BE2C (cell line): ENCODE data around the gene RDH5.

Experiments used
- DNase-seq: peaks from one replicate; pipeline ENCODE4 v3.0.0-alpha.2; 2020
- H3K27me3 ChIP-seq: fragments of 250-450 bp; sonication (Bioruptor Pico); 2 replicates; pipeline ENCODE4 v1.5.1; 2020; ENCODE audit warnings: mild to moderate bottlenecking
- H3K36me3 ChIP-seq: fragments of 250-450 bp; sonication (Bioruptor Pico); 2 replicates; pipeline ENCODE4 v1.5.1; 2020; ENCODE audit warnings: mild to moderate bottlenecking
- H3K4me1 ChIP-seq: fragments of 250-450 bp; sonication (Bioruptor Pico); 2 replicates; pipeline ENCODE4 v1.5.1; 2020
- H3K4me3 ChIP-seq: 2 replicates; pipeline ENCODE4 v1.5.1; 2011; ENCODE audit warnings: low read depth, low read length
- H3K9me3 ChIP-seq: fragments of 250-450 bp; sonication (Bioruptor Pico); 2 replicates; pipeline ENCODE4 v1.5.1; 2020
- TF ChIP-seq, protein P1 (sequence below): IDR thresholded peaks from 2 replicates; pipeline ENCODE4 v1.5.1; 2012; ENCODE audit warnings: mild to moderate bottlenecking, low read depth, low read length

Gene RDH5

DNA sequence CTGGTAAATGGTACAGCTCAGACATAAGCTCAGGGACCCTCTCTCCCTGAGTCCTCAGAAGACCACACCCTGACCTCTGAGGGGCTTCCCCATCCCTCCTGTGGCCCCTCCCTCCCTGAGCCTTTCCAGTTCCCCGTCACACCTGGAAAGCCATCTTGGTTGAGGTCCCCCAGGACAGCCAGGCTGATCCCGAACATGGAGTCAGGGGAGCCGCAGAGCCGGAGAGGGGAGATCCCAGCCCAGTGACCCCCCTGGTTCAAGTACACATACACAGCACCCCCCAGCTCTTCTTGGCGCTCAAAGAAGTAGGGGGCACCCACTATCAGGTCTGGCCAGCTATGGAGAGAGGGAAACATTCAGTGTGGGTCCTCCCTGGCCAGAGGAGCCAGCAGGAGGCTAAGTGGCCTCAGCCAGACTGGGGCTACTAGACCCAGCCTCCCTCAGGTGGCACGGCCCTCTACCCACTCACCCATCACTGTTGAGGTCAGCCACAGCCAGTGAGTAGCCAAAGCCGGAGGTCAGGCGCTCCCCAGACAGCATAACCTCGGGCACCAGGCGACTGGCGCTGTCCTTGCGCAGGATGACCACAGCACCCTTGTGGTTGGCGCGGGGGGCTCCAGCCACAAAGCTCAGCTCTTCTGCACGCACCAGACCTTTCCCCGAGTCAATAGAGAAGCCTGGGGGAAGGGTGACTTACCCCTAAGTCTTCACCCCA lies 21.8 kb upstream of the RDH5 start:
- no peak for DNase-seq
- Histone ChIP-seq H3K4me1 (no peaks in the 10 kb centered on the region), H3K4me3 (no peak overlapping the region), H3K36me3 (no peaks in the 10 kb centered on the region), H3K9me3 (no peaks in the 10 kb centered on the region), H3K27me3 (peaks cover 17% of the 10 kb centered on the region)
- TF ChIP-seq, protein P1, sequence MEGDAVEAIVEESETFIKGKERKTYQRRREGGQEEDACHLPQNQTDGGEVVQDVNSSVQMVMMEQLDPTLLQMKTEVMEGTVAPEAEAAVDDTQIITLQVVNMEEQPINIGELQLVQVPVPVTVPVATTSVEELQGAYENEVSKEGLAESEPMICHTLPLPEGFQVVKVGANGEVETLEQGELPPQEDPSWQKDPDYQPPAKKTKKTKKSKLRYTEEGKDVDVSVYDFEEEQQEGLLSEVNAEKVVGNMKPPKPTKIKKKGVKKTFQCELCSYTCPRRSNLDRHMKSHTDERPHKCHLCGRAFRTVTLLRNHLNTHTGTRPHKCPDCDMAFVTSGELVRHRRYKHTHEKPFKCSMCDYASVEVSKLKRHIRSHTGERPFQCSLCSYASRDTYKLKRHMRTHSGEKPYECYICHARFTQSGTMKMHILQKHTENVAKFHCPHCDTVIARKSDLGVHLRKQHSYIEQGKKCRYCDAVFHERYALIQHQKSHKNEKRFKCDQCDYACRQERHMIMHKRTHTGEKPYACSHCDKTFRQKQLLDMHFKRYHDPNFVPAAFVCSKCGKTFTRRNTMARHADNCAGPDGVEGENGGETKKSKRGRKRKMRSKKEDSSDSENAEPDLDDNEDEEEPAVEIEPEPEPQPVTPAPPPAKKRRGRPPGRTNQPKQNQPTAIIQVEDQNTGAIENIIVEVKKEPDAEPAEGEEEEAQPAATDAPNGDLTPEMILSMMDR: no peak

DNA sequence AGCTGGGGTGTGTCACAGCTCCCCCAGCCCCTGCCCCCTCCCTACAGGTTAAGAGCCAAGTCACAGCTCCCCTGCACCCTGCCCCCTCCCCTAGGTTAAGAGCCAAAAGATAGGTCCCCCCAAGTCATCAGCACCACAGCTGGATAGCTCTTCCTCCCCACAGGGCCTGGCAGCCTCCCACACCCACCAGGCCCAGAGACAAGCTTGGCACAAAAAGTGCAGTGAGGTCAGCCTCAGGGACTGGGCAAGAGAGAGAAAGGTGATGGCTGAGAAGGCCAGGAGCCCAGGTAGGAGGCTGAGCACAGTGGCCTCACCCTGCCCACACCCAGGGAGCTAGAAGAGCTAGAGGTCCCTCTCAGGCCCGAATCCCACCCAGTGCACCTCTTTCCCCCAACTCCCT lies 21.2 kb upstream of the RDH5 start:
- H3K27me3 ChIP-seq: peaks cover 17% of the 10 kb centered on the region
- H3K4me3 ChIP-seq: no peak overlapping the region
- DNase-seq: no peak
- H3K36me3 ChIP-seq: no peaks in the 10 kb centered on the region
- H3K4me1 ChIP-seq: no peaks in the 10 kb centered on the region
- no peaks in the 10 kb centered on the region for H3K9me3 ChIP-seq
- TF ChIP-seq, protein P1: no peak

DNA sequence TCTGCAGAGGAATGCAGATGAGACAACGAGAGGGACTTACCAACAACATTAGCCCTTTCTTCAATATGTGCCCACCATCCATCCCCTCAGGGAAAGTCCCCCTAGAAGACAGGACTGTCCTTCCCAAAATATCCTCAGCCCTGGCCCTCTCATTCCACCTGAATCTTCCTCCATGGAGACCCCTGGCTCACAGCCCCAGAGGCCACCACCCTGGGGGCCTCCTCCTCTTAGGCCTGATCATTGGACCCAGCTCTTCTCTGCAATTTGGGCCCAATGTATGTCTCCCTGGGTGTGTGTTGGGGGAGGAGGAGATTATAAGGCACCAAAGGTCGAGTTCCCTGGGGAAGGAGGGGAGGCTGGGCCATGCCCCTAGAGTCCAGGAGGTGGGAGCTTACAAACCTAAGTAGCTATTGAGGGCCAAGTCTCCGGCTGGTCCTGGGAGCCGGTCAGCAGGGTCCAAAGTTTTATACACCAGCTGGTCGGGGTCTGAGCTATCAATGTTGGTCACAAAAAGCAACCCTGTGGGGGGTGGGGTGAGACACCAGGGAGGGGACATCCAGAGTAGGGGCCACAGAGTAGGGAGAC lies 20.6 kb upstream of the RDH5 start:
- Histone ChIP-seq H3K4me3 (no peak overlapping the region), H3K27me3 (peaks cover 17% of the 10 kb centered on the region), H3K36me3 (no peaks in the 10 kb centered on the region), H3K4me1 (no peaks in the 10 kb centered on the region), H3K9me3 (no peaks in the 10 kb centered on the region)
- TF ChIP-seq, protein P1: no peak
- DNase-seq: no peak

DNA sequence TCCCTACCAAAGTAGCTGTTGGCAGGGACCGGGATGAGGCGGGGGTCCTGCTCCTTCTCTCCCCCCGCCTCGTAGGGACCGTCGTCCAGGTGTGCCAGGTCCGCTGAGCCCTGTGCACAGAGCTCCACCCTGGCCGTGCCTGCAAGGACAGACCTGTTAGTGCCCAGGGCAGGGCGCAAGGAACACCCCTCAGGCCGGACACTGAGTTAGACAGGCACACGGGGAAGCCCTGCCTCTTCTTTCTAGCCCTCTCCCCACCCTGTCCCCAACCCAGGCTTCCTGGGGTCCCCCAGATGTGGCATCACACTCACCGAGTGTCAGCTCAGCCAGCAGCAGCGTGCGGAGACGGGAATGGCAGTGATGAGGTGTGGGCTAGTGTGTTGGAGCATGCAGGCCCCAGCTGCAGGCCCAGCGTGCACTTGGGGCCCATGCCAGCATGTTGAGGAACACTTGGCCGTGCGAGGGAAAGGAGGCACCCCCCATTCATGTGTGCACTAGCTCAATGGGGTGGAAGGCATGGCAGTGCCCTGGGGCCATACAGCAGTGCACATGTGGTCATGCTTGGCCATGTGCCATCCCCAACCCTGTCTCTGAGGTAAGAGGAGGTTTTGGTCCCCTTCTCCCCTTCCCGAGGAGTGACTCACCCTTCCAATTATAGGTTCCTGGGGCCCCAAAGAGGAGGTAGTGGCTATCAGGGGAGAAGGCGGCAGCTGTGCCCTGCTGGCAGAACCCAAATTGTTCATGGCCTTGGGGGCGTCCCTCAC lies 19.8 kb upstream of the RDH5 start:
- DNase-seq: peak; percentile 40
- Histone ChIP-seq H3K4me3 (no peak overlapping the region), H3K36me3 (no peaks in the 10 kb centered on the region), H3K4me1 (no peaks in the 10 kb centered on the region), H3K27me3 (peaks cover 17% of the 10 kb centered on the region), H3K9me3 (no peaks in the 10 kb centered on the region)
- TF ChIP-seq, protein P1: no peak

DNA sequence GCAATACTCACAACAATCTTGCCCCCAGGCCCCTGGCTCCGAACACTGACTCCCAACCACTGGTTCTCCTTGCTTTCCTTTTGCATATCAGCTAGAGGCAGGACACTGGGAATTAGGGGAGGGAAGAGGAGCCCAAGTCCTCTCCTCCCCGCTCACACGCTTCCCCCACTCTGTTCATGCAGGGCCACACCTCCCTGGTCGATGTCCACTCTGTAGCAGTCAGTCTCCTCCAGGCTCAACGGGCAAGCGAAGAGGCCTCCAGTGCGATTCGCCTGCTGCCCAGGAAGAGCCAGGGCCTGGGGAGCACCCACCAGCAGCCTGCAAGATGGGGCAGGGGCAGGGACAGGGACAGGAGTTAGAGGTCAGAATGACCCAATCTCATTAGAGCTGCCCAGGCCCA lies 17.3 kb upstream of the RDH5 start:
- TF ChIP-seq, protein P1: no peak
- Histone ChIP-seq H3K27me3 (peaks cover 24% of the 10 kb centered on the region), H3K9me3 (no peaks in the 10 kb centered on the region), H3K4me1 (no peaks in the 10 kb centered on the region), H3K4me3 (no peak overlapping the region), H3K36me3 (no peaks in the 10 kb centered on the region)
- DNase-seq: no peak

DNA sequence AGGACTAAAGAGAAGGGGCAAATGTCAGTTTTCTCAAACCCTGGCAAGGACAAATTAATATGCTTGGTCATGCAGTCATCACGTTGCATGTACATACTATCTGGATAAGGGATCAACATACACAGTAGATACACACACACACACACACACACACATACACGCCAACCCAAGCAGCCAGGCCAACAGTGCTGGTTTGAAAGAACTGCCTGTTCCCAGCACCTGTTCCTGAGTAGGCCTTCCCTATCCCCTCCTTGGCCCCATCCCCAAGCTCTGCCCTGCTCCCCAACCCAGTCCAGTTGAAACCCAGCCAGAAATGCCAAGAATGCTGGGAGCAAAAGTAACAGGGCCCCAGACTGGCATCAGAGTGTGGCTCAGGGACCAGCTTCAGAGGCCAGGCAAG lies 16.9 kb upstream of the RDH5 start:
- Histone ChIP-seq H3K36me3 (no peaks in the 10 kb centered on the region), H3K4me3 (no peak overlapping the region), H3K4me1 (no peaks in the 10 kb centered on the region), H3K27me3 (peaks cover 22% of the 10 kb centered on the region), H3K9me3 (no peaks in the 10 kb centered on the region)
- DNase-seq: no peak
- TF ChIP-seq, protein P1: no peak
